ENCODE data around the gene OSBPL6. TPM values are rescaled to one million over a fixed set of nuclear protein-coding genes. Genes with fewer than 3 reads are reported as not detected.
A peak's percentile ranks its signal among the peaks of the same experiment; 100 is the strongest.

Gene OSBPL6
- total and polyA plus RNA-seq, 10 donors: 0.13 to 2.2 (median 1.4) TPM

DNA sequence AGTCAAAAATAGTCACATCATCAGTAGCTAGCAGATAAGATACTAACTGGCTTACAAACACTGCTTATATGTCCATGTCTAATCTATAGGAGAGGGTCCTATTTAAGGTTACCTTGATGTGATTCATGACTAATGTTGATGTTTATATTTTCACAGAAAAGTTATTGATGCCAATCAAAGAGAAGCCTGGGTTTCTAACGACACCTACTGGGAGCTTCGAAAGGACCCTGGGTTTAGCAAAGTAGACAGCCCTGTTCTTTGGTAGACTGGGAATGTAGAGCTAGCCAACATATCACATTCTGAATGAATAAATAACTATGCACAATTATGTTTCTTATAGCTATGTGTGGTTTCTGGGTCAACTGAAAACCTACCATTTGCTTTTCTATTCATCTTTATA is 201.0 kb downstream of the OSBPL6 start:
- Histone ChIP-seq H3K27ac (no peak overlapping the region), H3K27me3 (replicated peaks in 1 of 7) (no peaks in the 10 kb centered on the region), H3K36me3 (no peaks in the 10 kb centered on the region), H3K4me1 (no peaks in the 10 kb centered on the region), H3K9me3 (no peaks in the 10 kb centered on the region), H3K4me3 (no peak overlapping the region)
- DNase-seq: no peak
- TF ChIP-seq POLR2A (IDR thresholded peaks at IDR 0.05): no peak
- TF ChIP-seq, protein P1, sequence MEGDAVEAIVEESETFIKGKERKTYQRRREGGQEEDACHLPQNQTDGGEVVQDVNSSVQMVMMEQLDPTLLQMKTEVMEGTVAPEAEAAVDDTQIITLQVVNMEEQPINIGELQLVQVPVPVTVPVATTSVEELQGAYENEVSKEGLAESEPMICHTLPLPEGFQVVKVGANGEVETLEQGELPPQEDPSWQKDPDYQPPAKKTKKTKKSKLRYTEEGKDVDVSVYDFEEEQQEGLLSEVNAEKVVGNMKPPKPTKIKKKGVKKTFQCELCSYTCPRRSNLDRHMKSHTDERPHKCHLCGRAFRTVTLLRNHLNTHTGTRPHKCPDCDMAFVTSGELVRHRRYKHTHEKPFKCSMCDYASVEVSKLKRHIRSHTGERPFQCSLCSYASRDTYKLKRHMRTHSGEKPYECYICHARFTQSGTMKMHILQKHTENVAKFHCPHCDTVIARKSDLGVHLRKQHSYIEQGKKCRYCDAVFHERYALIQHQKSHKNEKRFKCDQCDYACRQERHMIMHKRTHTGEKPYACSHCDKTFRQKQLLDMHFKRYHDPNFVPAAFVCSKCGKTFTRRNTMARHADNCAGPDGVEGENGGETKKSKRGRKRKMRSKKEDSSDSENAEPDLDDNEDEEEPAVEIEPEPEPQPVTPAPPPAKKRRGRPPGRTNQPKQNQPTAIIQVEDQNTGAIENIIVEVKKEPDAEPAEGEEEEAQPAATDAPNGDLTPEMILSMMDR (IDR thresholded peaks at IDR 0.05 in 8 of 11, conservative IDR thresholded peaks at IDR 0.05 in 3 of 11): no peak
- TF ChIP-seq POLR2AphosphoS5 (IDR thresholded peaks at IDR 0.05): no peak
- intact Hi-C loops (cut with DNase I; ENCODE audit: low total_unique reads): no loop called here
- WGBS, 5 donors: 88 to 99% (median 92%) methylated on average over 2 of the region's 2 CpGs

DNA sequence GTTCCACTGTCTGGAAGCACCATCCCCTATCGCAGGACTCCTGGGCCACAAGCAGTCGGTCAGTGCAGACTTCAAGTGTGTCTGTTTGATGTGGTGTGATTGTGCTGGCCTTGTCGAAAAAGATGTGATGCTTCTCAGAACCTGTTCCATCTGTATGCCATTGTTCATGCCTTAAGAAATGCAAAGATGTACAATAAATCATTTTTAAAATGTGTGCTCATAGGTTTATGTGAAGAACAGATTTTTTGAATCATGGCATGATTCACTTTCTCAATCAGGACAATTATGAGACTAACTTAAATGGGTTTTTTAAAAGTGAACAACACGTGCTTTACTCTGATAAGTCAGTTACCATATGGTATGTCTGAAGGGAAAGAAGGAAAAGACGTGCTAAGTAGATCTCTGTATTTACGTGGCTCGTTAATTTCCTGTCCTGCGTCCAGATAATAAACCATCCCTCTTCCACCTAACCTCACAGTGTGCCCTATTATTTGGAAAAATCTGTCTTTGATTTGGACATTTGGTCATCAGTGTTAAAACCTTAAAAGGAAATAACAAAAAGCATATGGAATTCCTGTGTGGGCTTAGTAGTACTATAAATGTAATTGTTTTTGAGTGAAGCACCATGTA is 201.7 kb downstream of the OSBPL6 start:
- H3K27me3 ChIP-seq (replicated peaks in 1 of 7): no peaks in the 10 kb centered on the region
- no peak for DNase-seq
- no peaks in the 10 kb centered on the region for H3K36me3 ChIP-seq
- no peak overlapping the region for H3K4me3 ChIP-seq
- H3K9me3 ChIP-seq: no peaks in the 10 kb centered on the region
- WGBS, 5 donors: 75 to 90% (median 84%) methylated on average over 8 of the region's 8 CpGs
- no peak overlapping the region for H3K27ac ChIP-seq
- no peaks in the 10 kb centered on the region for H3K4me1 ChIP-seq
- intact Hi-C loops (cut with DNase I; ENCODE audit: low total_unique reads): no loop called here
- no peak for TF ChIP-seq POLR2A (IDR thresholded peaks at IDR 0.05)
- no peak for TF ChIP-seq POLR2AphosphoS5 (IDR thresholded peaks at IDR 0.05)
- TF ChIP-seq, protein P1 (IDR thresholded peaks at IDR 0.05 in 8 of 11, conservative IDR thresholded peaks at IDR 0.05 in 3 of 11): no peak

GRCh38 chr2:178397002-178397605 is 202.8 kb downstream of the OSBPL6 start:
- Histone ChIP-seq H3K27me3 (replicated peaks in 1 of 7) (no peaks in the 10 kb centered on the region), H3K27ac (no peak overlapping the region), H3K4me3 (no peak overlapping the region), H3K9me3 (no peaks in the 10 kb centered on the region), H3K36me3 (no peaks in the 10 kb centered on the region), H3K4me1 (no peaks in the 10 kb centered on the region)
- intact Hi-C loops (cut with DNase I; ENCODE audit: low total_unique reads): no loop called here
- WGBS, 5 donors: 16 to 17% (median 17%) methylated on average over 7 of the region's 7 CpGs
- DNase-seq: no peak
- no peak for TF ChIP-seq POLR2A (IDR thresholded peaks at IDR 0.05)
- TF ChIP-seq, protein P1 (IDR thresholded peaks at IDR 0.05 in 8 of 11, conservative IDR thresholded peaks at IDR 0.05 in 3 of 11): peak in 10 of 11 experiments; percentile 33 to 75 (median 61)

DNA sequence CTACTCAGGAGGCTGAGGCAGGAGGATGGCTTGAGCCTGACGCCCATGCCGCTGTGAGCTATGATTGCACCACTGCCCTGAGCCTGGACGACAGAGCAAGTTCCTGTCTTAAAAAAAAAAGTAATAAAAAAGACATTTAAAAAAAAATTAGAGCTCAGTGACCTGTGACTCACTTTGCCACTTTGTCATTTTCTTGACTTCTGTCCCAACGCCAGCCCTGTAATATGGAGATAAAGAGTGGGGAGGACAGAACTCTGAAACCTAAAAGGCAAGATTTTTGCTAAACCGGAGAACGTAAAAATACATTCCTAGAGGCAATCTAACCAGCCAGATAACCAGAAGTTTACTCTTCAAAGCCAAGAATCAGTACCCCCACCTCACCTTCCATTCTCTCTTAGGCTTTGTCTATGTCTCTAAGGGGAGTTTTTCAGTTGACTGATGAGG is 207.7 kb downstream of the OSBPL6 start:
- Histone ChIP-seq H3K9me3 (no peaks in the 10 kb centered on the region), H3K27me3 (replicated peaks in 1 of 7) (no peaks in the 10 kb centered on the region), H3K4me1 (no peaks in the 10 kb centered on the region), H3K27ac (no peak overlapping the region), H3K4me3 (no peak overlapping the region), H3K36me3 (no peaks in the 10 kb centered on the region)
- intact Hi-C loops (cut with DNase I; ENCODE audit: low total_unique reads): no loop called here
- WGBS, 5 donors: 73 to 85% (median 78%) methylated on average over 6 of the region's 6 CpGs
- TF ChIP-seq, protein P1 (IDR thresholded peaks at IDR 0.05 in 8 of 11, conservative IDR thresholded peaks at IDR 0.05 in 3 of 11): no peak
- no peak for TF ChIP-seq POLR2A (IDR thresholded peaks at IDR 0.05)
- no peak for TF ChIP-seq POLR2AphosphoS5 (IDR thresholded peaks at IDR 0.05)
- DNase-seq: no peak
